NCI-H510A treated with DMSO at 0.1 percent for 48 hours (cell line): ENCODE measurements around the gene NABP2.

Experiments used
- DNase-seq: peaks from one replicate; lab custom pipeline; 2025; lab: John Stamatoyannopoulos, UW

Gene NABP2

GRCh38 chr12:56213878-56214277 lies 10.3 kb upstream of the NABP2 start:
- DNase-seq: no peak

GRCh38 chr12:56216461-56216860 lies 7.7 kb upstream of the NABP2 start:
- DNase-seq: no peak

DNA sequence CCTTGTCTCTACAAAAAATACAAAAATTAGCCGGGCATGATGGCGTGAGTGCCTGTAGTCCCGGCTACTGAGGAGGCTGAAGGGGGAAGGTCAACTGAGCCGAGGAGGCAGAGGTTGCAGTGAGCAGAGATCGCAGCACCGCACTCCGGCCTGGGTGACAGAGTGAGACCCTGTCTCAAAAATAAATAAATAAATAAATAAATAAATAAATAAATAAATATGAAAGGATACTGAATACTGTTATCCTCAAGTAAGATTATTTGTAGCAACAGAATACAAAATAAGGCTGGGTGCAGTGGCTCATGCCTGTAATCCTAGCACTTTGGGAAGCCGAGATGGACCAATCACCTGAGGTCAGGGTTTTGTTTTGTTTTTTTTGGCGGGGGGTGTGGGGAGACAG lies 4.3 kb upstream of the NABP2 start:
- no peak for DNase-seq

GRCh38 chr12:56220611-56221231 lies 3.4 kb upstream of the NABP2 start:
- DNase-seq: no peak

- peak; percentile 40 for DNase-seq
Measured at GRCh38 chr12:56221232-56221756, 2.8 kb upstream of the NABP2 start.

- DNase-seq: peak; percentile 97
Measured at GRCh38 chr12:56221757-56222530, 2.2 kb upstream of the NABP2 start, which contains the start of gene RNF41. RNF41 (minus strand) TSS chr12:56221922; CDS start chr12:56214047, 7,875 bp downstream.

DNA sequence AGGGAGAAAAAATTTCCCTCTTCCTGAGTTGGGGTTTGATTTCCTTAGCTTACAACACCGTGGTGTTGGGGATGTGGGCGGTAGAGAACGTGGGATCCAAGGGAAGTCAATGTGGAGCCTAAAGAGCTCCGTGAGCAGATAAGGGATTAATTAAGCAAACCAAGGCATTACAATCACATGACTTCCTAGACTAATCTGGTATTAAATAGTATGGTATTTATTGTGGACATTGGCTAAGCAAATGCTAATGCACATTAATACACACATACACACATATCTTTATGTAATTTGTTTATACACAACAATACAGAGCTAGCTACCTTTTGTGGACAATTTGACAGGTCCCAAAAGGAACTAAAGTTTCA lies 1.6 kb upstream of the NABP2 start:
- DNase-seq: peak; percentile 63

GRCh38 chr12:56223571-56224101 lies 506 bp upstream of the NABP2 start:
- no peak for DNase-seq

- no peak for DNase-seq
Measured at GRCh38 chr12:56224954-56225353, 812 bp downstream of the NABP2 start.

- no peak for DNase-seq
Measured at GRCh38 chr12:56229082-56229481, 4.9 kb downstream of the NABP2 start.

DNA sequence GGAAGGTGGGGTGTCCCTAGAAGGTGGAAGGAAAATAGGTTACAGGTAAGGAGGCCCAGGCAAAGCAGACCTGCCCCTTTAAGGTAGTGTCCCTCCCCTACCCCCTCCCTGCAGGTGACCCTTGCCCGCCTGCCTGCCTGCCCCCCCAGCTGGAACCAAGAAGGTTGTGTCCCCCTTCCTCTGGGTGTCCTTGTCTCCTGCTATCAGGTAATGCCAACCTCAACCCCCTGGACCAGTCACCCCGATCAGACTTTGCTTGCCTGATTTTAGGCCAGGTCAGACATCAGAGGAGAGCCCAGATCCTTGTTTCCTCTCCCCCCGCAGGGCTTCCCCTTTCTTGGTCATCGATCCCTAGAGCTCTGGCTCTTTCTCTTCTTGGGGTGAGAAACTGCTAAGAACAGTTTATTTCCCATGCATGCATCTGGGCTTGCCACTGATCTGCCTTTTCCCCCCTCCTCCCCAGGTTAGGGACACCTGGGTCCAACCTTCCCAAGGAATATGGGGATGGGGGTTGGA lies 5.8 kb downstream of the NABP2 start, which contains the start of gene SLC39A5:
Gene SLC39A5, plus strand, starts transcription at position 136 of the 516 bp plus-strand sequence. CDS start 1,224 bp downstream, outside the sequence.
- DNase-seq: no peak

DNA sequence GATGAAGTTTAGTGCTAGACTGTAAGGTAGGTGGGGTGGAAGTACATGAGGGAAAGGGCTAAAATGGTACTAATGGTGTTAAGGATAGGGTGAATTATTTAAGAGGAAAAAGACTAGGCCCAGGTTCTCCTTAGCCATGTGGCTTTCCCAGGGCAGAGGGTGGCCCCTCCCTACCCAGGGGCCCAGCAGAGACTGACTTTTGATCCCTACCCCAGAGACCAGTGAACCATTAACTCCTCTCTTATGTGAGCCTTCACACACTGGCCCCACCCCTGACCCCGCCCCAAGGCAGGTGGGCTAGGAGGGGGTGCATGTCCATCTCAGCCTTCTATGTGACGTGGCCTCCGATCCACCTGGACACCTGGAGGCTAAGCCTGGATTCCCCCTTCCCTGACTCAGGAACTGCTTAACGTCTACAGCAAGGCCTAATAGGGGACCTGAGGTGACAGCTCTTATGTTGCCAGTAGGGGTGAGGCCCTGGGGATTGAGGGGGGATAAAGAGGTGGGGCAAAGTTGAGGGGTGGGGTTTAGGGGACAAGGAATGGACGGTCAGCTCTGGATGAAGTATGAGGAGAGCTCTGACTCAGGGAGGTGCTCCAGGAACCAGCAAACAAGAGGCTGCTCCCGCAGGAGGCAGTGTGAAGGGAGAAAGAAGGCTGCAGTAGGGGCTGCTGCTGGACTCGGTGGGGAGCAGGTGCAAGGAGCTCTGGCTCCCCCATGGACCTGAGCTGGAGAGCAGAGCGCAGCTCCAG lies 6.5 kb downstream of the NABP2 start:
- no peak for DNase-seq

DNA sequence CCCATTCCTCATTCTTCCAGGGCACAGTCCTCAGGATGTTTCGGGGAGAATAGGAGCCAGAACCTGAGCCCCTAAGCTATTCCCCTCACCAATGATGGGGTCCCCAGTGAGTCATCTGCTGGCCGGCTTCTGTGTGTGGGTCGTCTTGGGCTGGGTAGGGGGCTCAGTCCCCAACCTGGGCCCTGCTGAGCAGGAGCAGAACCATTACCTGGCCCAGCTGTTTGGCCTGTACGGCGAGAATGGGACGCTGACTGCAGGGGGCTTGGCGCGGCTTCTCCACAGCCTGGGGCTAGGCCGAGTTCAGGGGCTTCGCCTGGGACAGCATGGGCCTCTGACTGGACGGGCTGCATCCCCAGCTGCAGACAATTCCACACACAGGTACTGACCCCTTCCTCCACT lies 7.0 kb downstream of the NABP2 start:
- DNase-seq: no peak

- no peak for DNase-seq
Measured at GRCh38 chr12:56234746-56235436, 10.7 kb downstream of the NABP2 start.

DNA sequence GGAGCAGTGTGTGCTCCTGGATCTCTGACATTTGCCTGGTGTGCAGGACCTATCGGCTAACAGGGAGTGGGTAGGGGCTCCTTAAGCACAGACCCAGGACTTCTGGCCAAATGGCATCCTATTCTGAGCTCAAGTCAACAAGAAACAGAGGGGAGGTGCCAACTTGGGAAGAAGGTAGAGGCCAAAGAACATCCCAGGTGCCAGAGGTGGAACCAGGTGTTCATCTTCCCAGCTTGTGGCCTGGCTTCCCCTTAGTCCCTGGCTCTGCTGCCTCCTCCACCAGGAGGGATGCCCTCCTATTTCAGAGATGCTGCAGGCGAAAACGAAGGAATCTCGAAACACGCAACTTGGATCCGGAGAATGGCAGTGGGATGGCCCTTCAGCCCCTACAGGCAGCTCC lies 11.9 kb downstream of the NABP2 start:
- no peak for DNase-seq

- no peak for DNase-seq
Measured at GRCh38 chr12:56236985-56237384, 12.8 kb downstream of the NABP2 start.

- DNase-seq: no peak
Measured at GRCh38 chr12:56237552-56237951, 13.4 kb downstream of the NABP2 start.

GRCh38 chr12:56241424-56242303 lies 17.5 kb downstream of the NABP2 start:
- DNase-seq: no peak

- no peak for DNase-seq
Measured at GRCh38 chr12:56242986-56243385, 18.8 kb downstream of the NABP2 start.

GRCh38 chr12:56243731-56244181 lies 19.6 kb downstream of the NABP2 start:
- DNase-seq: no peak
